Activated CD8-positive, alpha-beta T cell treated with anti-CD3 and anti-CD28 coated beads for 36 hours (primary cell): Measurements from ENCODE around the gene OLFM1. TPM values are rescaled to one million over a fixed set of nuclear protein-coding genes. Genes with fewer than 3 reads are reported as not detected.

ENCODE experiments used
- ATAC-seq: fragments of 200-7000 bp; cut with Tn5 transposase; one replicate; pipeline ENCODE4 v1.10.0; 2021; ENCODE audit warnings: mild to moderate bottlenecking, moderate library complexity
- CTCF ChIA-PET: fragments of 350-600 bp; sonication (Branson Sonifier 250); formaldehyde crosslinking; loops from one replicate; lab custom pipeline; 2021; ENCODE audit warnings: antibody characterized with exemption; lab: Charles Lee
- POLR2A ChIA-PET: fragments of 350-600 bp; sonication (Branson Sonifier 250); formaldehyde crosslinking; loops from one replicate; lab custom pipeline; 2021; ENCODE audit warnings: antibody characterized with exemption; lab: Charles Lee
- DNase-seq: peaks from one replicate; pipeline ENCODE4 v3.0.0-alpha.2; 2020
- H3K27ac Mint-ChIP-seq: one replicate; pipeline ENCODE4 v1.8.0; 2021; ENCODE audit warnings: mild to moderate bottlenecking, mixed read lengths
- H3K27me3 Mint-ChIP-seq: one replicate; pipeline ENCODE4 v1.8.0; 2021; ENCODE audit warnings: mixed read lengths
- H3K36me3 Mint-ChIP-seq: one replicate; pipeline ENCODE4 v1.8.0; 2021; ENCODE audit warnings: low read depth, mixed read lengths
- H3K4me1 Mint-ChIP-seq: one replicate; pipeline ENCODE4 v1.8.0; 2021; ENCODE audit warnings: low read depth, mixed read lengths
- H3K4me3 Mint-ChIP-seq: one replicate; pipeline ENCODE4 v1.8.0; 2021; ENCODE audit warnings: mild to moderate bottlenecking, moderate library complexity, mixed read lengths
- H3K9me3 Mint-ChIP-seq: one replicate; pipeline ENCODE4 v1.8.0; 2021; ENCODE audit warnings: mixed read lengths
- intact Hi-C: fragments of 100-400 bp; cut with micrococcal nuclease; formaldehyde crosslinking; loops from one replicate; pipeline ENCODE4 v1.10.0; 2022
- total RNA-seq, 2 experiments: library from RNA; stranded (reverse); gene quantifications; one replicate each; pipeline ENCODE4 v1.2.3, GENCODE V29; 2021
- TF ChIP-seq, protein P1 (sequence below): fragments of 200-600 bp; IDR thresholded peaks from one replicate; pipeline ENCODE4 v1.8.0; 2022; ENCODE audit warnings: antibody characterized with exemption, mild to moderate bottlenecking

The OLFM1 gene
- total RNA-seq, 2 experiments from 2014 or later: not detected

- no peaks in the 10 kb centered on the region for H3K36me3 Mint-ChIP-seq
Observed at GRCh38 chr9:135127718-135128670, 40.5 kb downstream of the OLFM1 start.

GRCh38 chr9:135129137-135129695 lies 41.7 kb downstream of the OLFM1 start:
- Mint-ChIP-seq H3K9me3 (no peaks in the 10 kb centered on the region), H3K36me3 (no peaks in the 10 kb centered on the region), H3K27me3 (peaks cover 9% of the 10 kb centered on the region), H3K27ac (no peak overlapping the region), H3K4me1 (peaks cover 4% of the 10 kb centered on the region), H3K4me3 (no peak overlapping the region)
- ATAC-seq: no peak
- ChIA-PET CTCF (no interaction called here), POLR2A (no interaction called here)
- no peak for DNase-seq
- intact Hi-C loops: no loop called here
- TF ChIP-seq, protein P1, sequence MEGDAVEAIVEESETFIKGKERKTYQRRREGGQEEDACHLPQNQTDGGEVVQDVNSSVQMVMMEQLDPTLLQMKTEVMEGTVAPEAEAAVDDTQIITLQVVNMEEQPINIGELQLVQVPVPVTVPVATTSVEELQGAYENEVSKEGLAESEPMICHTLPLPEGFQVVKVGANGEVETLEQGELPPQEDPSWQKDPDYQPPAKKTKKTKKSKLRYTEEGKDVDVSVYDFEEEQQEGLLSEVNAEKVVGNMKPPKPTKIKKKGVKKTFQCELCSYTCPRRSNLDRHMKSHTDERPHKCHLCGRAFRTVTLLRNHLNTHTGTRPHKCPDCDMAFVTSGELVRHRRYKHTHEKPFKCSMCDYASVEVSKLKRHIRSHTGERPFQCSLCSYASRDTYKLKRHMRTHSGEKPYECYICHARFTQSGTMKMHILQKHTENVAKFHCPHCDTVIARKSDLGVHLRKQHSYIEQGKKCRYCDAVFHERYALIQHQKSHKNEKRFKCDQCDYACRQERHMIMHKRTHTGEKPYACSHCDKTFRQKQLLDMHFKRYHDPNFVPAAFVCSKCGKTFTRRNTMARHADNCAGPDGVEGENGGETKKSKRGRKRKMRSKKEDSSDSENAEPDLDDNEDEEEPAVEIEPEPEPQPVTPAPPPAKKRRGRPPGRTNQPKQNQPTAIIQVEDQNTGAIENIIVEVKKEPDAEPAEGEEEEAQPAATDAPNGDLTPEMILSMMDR: no peak

More at GRCh38 chr9:135127718-135128670, 40.5 kb downstream of the OLFM1 start:
- H3K27me3 Mint-ChIP-seq: peaks cover 5% of the 10 kb centered on the region
- intact Hi-C loops: no loop called here
- ChIA-PET CTCF (no interaction called here), POLR2A (no interaction called here)
- H3K9me3 Mint-ChIP-seq: no peaks in the 10 kb centered on the region
- TF ChIP-seq, protein P1: no peak
- no peak overlapping the region for H3K27ac Mint-ChIP-seq
- ATAC-seq: no peak
- DNase-seq: no peak
- peaks cover 4% of the 10 kb centered on the region for H3K4me1 Mint-ChIP-seq
- H3K4me3 Mint-ChIP-seq: no peak overlapping the region

DNA sequence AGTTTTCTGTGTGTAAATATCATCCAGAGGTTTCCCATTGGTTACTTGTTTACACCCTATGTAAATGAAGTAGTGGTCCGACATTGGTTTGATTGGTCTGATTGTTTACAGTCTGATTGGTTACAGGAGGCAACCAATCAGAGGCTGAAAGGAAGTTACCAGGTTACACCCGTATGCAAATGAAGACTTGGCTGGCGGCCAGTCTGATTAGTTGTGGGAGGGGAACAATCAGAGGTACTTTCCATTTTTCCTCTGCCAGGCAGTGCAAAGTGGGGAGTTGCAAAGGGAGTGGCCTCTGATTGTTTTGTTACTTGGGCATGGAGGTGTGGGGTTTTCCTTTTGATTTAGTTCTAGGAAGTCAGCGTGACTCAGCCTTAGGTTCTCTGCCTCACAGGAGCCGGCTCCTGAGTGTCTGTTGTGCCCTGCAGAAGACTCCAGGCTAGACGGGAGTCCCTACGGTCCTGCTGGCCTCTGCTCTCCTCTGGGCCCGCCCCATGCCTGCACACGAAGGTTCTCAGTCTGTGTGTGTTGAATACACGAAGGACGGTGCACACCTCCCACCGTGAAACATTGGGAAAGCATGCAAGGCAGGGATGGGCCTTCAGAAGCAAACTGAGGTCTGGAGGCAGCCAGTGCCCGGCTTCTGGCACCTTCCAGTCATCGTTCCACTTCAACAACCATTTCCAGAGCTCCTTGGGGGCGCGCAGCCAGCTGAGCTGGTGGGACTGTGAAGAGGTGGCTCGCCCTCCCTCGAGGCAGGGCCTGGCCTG lies 42.9 kb downstream of the OLFM1 start:
- intact Hi-C loops: no loop called here
- peaks cover 4% of the 10 kb centered on the region for H3K4me1 Mint-ChIP-seq
- peaks cover 9% of the 10 kb centered on the region for H3K27me3 Mint-ChIP-seq
- no peaks in the 10 kb centered on the region for H3K9me3 Mint-ChIP-seq
- ChIA-PET POLR2A (no interaction called here), CTCF (no interaction called here)
- DNase-seq (peak; percentile 66), ATAC-seq (peak; percentile 81)
- H3K27ac Mint-ChIP-seq: no peak overlapping the region
- H3K36me3 Mint-ChIP-seq: no peaks in the 10 kb centered on the region
- TF ChIP-seq, protein P1: no peak
- H3K4me3 Mint-ChIP-seq: no peak overlapping the region

DNA sequence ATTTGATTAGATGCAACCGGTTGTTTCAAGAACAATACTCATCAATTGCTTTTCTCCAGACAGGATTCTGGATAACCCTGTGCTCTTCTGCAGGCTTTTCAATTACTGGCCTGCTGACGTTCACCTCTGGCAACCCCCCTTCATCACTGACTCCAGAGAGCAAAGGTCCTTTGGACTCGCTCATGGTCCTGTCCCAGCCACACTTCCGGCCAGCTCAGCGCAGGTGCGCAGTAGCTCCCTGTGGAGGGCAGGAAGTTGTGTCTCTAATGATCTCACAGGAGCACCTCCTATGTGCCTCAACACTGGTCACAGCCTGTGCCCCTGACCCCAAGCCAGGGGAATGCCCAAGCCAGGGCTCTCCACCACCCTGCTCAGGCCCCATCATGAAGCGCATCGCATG lies 44.0 kb downstream of the OLFM1 start:
- Mint-ChIP-seq H3K27me3 (peaks cover 9% of the 10 kb centered on the region), H3K27ac (no peak overlapping the region), H3K9me3 (no peaks in the 10 kb centered on the region), H3K4me1 (peaks cover 4% of the 10 kb centered on the region), H3K36me3 (no peaks in the 10 kb centered on the region), H3K4me3 (no peak overlapping the region)
- TF ChIP-seq, protein P1: no peak
- no peak for DNase-seq
- intact Hi-C loops: no loop called here
- ATAC-seq: no peak
- ChIA-PET CTCF (no interaction called here), POLR2A (no interaction called here)
